ENCODE results near the gene AXDND1. TPM values are rescaled to one million over a fixed set of nuclear protein-coding genes. Genes with fewer than 3 reads are reported as not detected.

The AXDND1 gene
- total RNA-seq, 1 experiment from 2014 or later, result 0.48 TPM

DNA sequence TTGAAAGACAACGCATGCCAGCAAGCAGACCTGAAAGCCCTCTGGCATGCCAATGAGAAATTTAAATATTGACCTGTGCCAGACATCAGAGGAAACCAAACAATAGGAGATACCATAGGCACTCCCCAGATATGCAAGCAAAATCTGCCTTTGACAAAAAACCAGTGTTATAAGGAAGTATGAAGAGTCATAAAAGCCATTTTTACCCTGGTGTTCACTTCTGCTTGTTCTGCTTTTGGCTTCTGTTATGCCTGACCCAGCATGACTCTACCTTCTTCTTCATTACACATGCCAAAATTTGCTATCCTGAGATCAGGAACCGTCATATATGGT is 183.6 kb downstream of the AXDND1 start:
- Histone ChIP-seq H2BK120ac (ENCODE audit: low read depth, low read length, poor library complexity, severe bottlenecking) (no peak overlapping the region), H3K14ac (ENCODE audit: insufficient read depth, low read length) (no peak overlapping the region), H3K27ac (ENCODE audit: insufficient read length, low read depth, low read length) (no peak overlapping the region), H3K18ac (ENCODE audit: insufficient read length, low read depth, low read length) (no peak overlapping the region), H3K4me1 (ENCODE audit: insufficient read depth, low read length) (no peaks in the 10 kb centered on the region), H3K56ac (ENCODE audit: insufficient read length, low read depth, low read length) (no peak overlapping the region), H3K4ac (ENCODE audit: low read depth, low read length) (no peak overlapping the region), H3K27me3 (ENCODE audit: insufficient read depth, low read length) (no peaks in the 10 kb centered on the region), H4K91ac (ENCODE audit: insufficient read length, low read depth, low read length) (no peak overlapping the region), H2BK15ac (ENCODE audit: low read depth, low read length) (no peak overlapping the region), H2BK20ac (ENCODE audit: low read depth, low read length, poor library complexity, severe bottlenecking) (no peak overlapping the region), H3K79me1 (ENCODE audit: insufficient read depth, low read depth, low read length, poor library complexity, severe bottlenecking) (no peaks in the 10 kb centered on the region), H3K23ac (ENCODE audit: insufficient read length, low read depth, low read length) (no peak overlapping the region), H2AFZ (ENCODE audit: low read length) (no peak overlapping the region), H4K5ac (ENCODE audit: insufficient read length, low read depth, low read length) (no peak overlapping the region), H2BK12ac (ENCODE audit: insufficient read length, low read depth, low read length) (no peak overlapping the region), H4K8ac (replicated peaks; ENCODE audit: insufficient read length, low read depth, low read length) (no peak overlapping the region), H2AK5ac (ENCODE audit: insufficient read length, low read length) (no peak overlapping the region), H4K20me1 (ENCODE audit: control insufficient read depth, insufficient read depth, insufficient read length) (no peaks in the 10 kb centered on the region), H3T11ph (ENCODE audit: low read length) (no peak overlapping the region), H2BK5ac (ENCODE audit: insufficient read length, low read length) (no peak overlapping the region), H3K79me2 (ENCODE audit: insufficient read depth, low read length) (no peaks in the 10 kb centered on the region), H3K23me2 (ENCODE audit: insufficient read length, low read depth, low read length, poor library complexity, severe bottlenecking) (no peaks in the 10 kb centered on the region), H3K4me2 (ENCODE audit: insufficient read depth, insufficient read length, low read length) (no peak overlapping the region), H3K9ac (ENCODE audit: extremely low read depth, insufficient read length, low read length) (no peak overlapping the region), H3K9me3 (ENCODE audit: control insufficient read depth, low read depth, low read length) (no peaks in the 10 kb centered on the region)
- Mint-ChIP-seq H3K4me1 (peaks cover 7 to 8% of the 10 kb centered on the region in 2 experiments), H3K36me3 (ENCODE audit: insufficient read depth in 1 of 3, low read depth in 3 of 3) (no peaks in the 10 kb centered on the region), H3K27me3 (ENCODE audit: low read depth) (no peaks in the 10 kb centered on the region; the same call in none of the 2 replicates), H3K9me3 (no peaks in the 10 kb centered on the region; a peak in 1 of 5 replicates), H3K4me3 (no peak overlapping the region), H3K27ac (no peak overlapping the region)
- no peak for DNase-seq
- TF ChIP-seq, protein P1, sequence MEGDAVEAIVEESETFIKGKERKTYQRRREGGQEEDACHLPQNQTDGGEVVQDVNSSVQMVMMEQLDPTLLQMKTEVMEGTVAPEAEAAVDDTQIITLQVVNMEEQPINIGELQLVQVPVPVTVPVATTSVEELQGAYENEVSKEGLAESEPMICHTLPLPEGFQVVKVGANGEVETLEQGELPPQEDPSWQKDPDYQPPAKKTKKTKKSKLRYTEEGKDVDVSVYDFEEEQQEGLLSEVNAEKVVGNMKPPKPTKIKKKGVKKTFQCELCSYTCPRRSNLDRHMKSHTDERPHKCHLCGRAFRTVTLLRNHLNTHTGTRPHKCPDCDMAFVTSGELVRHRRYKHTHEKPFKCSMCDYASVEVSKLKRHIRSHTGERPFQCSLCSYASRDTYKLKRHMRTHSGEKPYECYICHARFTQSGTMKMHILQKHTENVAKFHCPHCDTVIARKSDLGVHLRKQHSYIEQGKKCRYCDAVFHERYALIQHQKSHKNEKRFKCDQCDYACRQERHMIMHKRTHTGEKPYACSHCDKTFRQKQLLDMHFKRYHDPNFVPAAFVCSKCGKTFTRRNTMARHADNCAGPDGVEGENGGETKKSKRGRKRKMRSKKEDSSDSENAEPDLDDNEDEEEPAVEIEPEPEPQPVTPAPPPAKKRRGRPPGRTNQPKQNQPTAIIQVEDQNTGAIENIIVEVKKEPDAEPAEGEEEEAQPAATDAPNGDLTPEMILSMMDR (conservative IDR thresholded peaks at IDR 0.05), result no peak
- WGBS (ENCODE audit: extremely low coverage, insufficient read length, low lambda C conversion rate), result no CpG with 5 or more reads among the region's 2 CpGs
